Adrenal gland (tissue), 5 donors: ENCODE data around the gene CIRBP.
"Not testable (repeated sequence)": the region's sequence is repeated elsewhere in the genome, so short reads cannot be mapped to it uniquely, and the experiment has no call there.

Experiments used
- CTCF ChIP-seq, 6 experiments: fragments of 450-650 bp in 4 of 6; fragments of 200-600 bp in 2 of 6; sonication (generic) in 1 of 6; IDR thresholded peaks; 1 replicate in 5 of 6; 2 replicates in 1 of 6; pipeline versions ENCODE4 v1.5.1 to v1.8.0; 2016 to 2021; ENCODE audit warnings: antibody characterized with exemption in 6 of 6, mild to moderate bottlenecking in 2 of 6, moderate library complexity in 1 of 6
- POLR2A ChIP-seq, 2 donors: fragments of 450-650 bp; IDR thresholded peaks; one replicate each; pipeline ENCODE4 v1.6.1; 2017; ENCODE audit warnings: antibody characterized with exemption in 2 of 2, mild to moderate bottlenecking in 2 of 2, moderate library complexity in 1 of 2
- donor health status: DM: no; HTN: no; CAD: no.

GRCh38 chr19:1305354-1305753, 36.2 kb downstream of the CIRBP start:
- not testable (repeated sequence) for TF ChIP-seq CTCF, POLR2A (IDR thresholded peaks at IDR 0.05)
